Measurements from ENCODE around the gene RFX7.
"Not testable (repeated sequence)": the region's sequence is repeated elsewhere in the genome, so short reads cannot be mapped to it uniquely, and the experiment has no call there.

The RFX7 gene

DNA sequence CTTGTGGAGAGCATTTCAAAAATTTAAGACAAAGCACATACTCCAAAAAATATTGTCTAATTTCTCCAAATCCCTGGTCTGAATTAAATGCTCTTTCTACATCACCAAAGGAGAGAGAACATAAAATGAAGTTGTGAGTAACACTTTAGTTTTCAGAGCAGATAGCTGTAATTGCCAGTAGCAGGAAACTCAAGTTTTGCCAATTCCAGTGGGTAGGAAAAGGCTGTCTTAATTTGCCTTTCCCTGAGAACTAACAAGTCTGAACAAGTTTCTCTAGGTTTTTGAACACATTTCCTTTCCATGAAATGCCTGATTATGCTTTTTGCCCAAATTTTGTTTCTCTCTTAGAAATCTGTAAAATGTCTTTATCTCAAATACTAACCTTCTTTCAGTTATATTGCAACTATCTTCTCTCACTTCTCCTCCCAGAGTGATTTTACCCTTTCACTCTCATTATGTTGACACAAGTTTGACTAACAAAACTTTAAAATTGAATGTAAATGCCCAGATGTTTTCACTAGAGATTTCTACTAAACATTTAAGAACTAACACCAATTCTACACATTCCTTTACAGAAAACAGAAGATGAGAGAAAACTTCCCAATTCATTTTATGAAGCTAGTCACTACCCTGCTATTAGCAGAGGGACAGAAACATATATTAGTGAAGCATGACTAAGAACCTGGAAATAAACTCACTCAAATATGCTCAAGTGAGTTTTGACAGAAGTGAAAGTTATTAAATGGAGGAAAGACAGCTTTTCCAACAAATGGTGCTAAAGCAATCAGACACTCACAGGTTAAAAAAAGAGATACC lies 38.4 kb downstream of the RFX7 start:
- no peak for DNase-seq (ENCODE audit: low spot score)

DNA sequence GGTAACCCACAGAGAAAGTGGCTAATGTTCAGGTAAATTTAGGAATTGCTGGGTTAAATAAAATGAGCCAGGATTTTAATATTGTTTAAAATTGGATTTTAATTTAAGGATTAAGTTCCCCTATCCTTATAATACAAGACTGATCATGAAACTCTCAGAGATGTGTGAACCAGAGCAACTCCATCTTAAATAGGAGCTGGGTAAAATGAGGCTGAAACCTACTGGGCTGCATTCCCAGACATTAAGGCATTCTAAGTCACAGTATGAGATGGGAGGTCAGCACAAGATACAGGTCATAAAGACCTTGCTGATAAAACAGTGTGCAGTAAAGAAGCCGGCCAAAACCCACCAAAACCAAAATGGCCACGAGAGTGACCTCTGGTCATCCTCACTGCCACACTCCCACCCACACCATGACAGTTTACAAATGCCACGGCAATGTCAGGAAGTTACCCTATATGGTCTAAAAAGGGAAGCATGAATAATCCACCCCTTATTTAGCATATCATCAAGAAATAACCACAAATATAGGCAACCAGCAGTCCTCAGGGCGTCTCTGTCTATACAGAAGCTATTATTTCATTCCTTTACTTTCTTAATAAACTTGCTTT lies 40.3 kb downstream of the RFX7 start:
- not testable (repeated sequence) for DNase-seq (ENCODE audit: low spot score)

DNA sequence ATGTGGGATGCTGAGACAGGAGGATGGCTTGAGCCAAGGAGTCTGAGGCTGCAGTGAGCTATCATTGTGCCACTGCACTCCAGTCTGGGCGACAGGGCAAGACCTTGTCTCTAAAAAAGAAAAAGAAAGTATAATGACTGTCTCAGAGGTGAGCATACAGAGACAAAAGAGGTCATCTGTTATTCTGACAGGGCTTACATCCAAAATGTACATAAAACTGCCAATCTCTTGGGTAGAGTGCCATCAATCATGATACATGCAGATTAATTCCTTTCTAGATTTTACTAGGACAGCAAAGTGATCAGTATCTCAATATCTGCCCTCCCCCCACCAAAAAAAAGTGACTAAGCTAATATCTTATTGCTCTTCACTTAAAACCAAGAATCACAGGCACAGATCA lies 41.0 kb downstream of the RFX7 start:
- DNase-seq (ENCODE audit: low spot score) = no peak

DNA sequence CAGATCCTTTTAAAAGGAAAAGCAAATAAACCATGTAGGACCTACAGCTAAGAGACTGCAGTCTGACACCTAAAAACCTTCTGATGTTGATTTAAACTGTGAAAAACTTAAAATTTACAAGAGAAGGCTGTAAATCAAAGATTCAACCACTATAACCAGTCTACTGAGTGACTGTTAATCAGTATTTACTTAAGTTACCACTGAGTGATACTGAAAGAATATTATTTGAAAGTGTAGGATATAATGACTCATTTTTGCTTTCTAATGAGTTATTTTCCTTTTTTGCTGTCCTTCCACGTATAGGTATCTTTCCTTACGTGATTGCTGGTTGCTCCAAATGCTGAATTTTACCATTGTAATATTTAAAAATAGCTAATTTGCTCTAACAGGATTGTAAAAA lies 44.6 kb downstream of the RFX7 start:
- DNase-seq (ENCODE audit: low spot score) = no peak

DNA sequence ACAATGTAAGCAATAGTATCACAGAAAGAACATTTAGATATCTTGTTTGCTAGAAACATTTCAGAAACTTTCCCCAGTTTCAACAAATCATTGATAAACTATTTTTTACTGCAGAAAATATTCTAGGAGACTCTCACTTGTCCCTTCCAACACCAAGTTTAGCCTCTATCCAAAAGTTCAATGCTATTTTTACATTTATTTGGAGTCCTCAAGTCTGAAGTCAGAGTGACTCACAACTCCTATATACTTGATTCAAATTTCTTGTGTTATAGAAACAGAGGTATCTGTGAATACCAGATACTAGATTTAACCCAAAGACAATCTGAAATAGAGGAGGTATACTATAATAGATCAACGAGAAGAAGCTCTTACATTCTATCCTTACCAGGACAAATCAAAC lies 49.6 kb downstream of the RFX7 start:
- DNase-seq (ENCODE audit: low spot score) = no peak

DNA sequence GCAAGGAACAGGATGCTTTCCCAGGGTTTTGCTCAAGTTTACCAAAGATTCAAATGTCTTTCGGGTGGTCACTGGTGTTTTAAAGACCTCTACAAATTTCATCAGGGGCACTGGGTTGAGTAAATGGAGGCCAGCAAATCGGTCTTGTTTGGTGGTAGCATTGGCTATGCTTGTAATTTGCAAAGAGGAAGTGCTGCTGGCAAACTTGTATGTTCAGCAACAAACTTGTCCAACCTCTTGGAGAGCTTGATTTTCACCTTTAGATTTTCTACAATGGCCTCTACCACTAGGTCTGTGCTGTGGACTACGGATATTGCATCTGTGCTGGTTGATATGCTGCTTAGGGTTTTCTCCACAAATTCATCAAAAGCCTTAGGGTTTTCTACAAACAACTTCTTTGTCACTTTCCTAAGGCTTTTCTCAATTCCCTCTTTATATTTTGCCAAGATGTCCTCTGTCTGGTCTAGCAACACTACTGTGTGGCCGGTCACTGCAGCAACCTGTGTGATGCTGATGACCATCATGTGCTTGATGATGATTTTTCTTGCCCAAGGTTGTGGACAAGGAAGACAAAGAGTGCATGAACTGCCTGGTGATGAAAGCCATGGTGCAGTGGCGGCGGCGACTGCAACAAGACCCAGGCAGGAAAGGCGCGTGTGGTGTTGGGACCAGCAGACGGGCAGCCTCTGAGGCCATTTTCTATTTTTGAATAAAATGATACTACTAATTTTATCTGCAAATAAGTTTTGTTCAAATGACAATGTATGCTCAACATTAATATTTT lies 50.8 kb downstream of the RFX7 start:
- DNase-seq (ENCODE audit: low spot score) = no peak

DNA sequence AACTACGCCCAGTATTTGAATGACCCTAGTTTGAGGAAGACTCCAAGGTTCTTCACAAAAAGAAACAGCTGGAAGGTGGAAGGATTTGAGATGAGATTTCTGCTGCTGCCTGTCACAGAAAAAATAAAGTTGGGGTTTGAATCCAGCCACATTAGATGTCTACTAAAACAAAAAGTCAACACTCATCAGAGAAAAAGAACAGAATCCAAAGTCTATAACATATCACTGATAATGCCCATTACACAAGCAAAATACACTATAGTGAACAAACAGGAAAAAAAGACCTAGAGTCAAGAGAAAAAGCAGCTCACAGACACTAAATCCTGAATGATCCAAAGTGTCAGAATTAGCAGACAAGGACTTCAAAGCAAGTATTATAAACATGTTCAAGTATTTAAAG lies 56.0 kb downstream of the RFX7 start:
- no peak for DNase-seq (ENCODE audit: low spot score)

DNA sequence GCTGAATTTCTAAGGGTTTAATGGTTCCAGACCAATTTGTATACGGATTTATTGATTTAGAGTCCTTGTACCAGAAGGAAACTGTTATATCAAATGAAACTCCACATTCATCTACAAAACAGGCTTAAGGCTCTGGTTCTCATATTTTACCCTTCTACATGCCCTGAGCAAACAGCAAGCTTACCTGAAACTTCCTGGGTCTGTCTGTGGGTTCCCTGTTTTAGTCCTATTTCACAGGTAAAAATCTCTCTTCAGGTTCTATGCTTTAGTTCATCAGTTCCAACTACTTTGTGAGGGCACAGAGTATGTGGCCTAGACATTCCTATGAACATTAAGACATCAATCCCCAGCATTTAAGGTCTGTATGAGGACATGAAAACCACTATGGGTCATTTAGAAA lies 57.7 kb downstream of the RFX7 start:
- no peak for DNase-seq (ENCODE audit: low spot score)

DNA sequence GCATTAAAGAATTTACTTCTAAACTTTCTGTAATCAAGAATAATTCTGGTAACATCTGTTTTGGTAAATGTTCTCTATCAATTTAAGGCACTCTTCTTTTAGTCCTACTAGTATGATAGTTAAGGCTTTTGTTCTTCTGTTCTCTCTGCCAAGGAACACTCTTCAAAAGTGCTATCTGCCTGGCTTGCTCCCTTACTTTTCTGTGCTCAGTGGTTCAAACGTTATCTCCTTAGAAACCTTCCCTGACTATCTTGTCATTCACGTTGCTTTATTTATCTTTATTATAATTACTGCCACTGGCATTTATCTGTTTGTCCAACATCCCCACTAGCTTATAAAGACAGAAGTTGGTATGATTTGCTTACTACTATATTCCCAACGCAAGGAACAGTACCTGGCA lies 59.2 kb downstream of the RFX7 start:
- no peak for DNase-seq (ENCODE audit: low spot score)

DNA sequence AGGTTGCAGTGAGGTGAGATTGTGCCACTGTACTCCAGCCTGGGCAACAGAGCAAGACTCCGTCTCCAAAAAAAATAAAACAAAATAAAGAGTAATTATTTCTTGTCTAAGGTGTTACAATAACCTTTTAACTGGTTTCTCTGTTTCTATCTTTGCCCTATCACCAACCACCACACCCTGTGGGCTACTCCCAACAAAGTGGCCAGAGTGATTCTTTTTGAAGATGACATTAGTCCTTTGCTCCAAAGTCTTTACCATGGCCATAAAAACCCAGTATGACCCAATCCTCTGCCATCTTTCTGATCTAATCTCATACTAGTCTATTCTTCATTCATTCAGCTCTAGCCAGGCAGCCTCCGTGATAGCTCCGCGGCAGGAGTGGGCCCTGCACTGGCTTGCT lies 62.8 kb downstream of the RFX7 start:
- DNase-seq (ENCODE audit: low spot score) = no peak

DNA sequence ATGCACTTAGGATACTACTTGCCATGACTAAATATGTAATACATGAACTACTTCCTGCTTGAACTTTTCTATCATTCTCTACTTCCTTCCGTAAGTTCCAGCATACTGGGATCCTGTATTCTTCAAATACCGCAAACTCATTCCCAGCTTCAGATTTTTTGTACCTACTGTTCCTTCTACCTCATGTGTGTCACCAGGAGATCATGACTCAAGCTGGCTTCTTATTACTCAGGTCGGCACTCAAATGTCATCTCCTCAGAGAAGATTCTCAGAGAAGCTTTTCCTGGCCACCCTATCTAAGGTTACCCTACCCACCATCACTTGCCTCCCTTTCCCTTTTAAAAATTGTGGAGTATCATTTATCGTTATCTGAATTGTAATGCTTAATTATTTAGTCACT lies 66.7 kb downstream of the RFX7 start:
- no peak for DNase-seq (ENCODE audit: low spot score)

DNA sequence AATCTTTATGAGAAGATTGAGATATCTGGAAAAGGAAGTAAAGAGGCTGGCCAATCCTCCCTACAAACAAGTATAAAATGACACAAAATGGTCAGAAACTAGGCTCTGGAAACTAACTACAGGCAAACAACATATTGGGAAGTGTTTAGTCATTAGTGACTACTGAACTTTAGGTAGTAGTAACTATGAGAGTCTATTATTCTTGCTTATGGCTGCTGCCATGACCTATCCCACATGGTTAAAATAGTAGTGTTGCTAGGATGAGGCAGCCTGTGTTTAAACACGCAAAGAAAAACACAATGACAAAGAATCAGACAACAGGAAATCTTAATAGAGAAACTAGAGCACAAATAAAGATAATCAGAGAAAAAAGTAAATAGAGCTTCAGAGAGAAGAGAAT lies 67.9 kb downstream of the RFX7 start:
- DNase-seq (ENCODE audit: low spot score) = no peak

DNA sequence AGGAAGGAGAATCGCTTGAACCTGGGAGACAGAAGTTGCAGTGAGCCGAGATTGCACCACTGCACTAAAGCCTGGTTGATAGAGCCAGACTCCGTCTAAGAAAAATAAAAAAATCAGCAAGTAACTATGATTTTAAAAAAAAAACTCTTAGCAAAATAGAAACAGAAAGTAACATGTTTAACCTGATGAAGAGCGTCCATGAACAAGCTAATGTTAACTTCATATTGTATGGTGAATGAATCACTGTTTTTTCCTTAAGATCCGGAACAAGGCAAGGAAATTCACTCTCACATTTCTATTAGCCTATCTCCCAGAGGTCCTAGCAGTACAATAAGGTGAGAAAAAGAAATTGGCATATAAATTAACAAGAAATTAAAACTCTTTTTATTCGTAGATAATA lies 69.0 kb downstream of the RFX7 start:
- no peak for DNase-seq (ENCODE audit: low spot score)

DNA sequence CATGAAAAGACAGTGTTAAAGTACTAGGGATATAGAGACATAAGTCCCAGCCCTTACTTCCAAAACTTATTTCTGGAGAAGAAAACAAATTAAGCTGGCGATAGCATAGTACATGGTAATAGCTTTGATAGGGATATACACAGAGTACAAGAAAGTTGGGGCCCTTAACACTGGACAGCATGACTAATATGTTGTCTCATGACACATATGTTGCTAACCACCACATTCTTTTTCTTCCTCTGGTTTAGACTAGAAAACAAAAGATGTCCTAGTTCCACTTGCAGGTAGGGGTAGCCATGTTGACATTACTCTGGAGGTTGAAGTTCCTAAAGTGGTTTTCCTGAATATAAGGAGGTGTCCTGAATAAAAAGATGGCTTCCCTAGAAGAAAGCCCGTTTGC lies 75.3 kb downstream of the RFX7 start:
- no peak for DNase-seq (ENCODE audit: low spot score)

DNA sequence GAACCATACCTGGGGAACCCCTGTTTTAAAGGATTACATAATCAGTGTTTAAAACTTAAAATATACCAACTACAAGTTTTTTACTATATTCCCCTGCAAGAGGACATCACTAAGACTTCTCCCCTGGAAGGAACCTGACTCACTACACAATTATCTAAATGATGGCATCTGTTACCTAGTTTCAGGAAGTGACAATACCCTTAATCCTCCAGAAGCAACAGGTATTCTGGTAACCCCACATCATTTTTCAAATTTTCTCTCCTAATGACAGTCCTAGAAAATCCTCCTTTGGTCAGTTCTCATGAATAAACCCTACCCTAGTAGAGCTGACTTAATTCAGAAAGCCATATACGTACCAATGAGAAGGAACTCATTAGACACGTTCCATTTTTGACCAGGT lies 78.4 kb downstream of the RFX7 start:
- DNase-seq (ENCODE audit: low spot score) = no peak

DNA sequence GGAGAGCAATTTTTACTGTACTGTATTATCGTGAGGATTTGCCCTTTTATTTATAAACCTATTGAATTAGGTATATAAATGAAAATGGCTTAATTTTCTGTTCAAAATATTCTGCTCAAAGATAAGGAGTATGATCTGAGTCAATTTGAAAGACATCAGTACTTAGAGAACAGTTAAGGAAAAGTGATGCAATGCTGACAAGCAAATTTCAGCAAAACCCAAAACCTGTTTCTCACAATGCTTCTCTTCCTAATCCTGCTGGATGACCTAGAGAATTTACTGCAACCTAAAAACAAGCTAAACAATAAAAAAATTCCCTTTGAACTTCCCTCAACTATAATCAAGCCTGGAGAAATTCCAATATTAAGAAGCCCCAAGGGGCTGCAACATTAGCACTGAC lies 82.7 kb downstream of the RFX7 start:
- no peak for DNase-seq (ENCODE audit: low spot score)

DNA sequence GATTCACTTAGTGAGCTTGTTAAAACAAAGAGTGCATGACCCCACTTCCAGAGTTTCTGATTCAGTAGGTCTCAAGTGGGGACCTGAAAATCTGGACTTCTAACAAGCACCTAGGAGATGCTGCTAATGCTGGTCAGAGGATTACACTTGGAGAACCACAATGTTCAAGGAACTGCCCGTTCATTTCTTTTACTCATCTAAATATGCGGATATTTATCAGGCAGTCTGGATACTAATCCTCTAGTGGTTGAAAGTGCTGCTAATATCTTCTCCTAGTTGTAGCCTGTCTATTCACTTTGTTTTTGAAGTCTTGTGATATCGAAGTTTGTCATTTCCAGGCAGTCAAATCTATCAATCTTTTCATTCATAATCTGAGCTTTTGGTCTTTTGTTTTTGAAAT lies 86.8 kb downstream of the RFX7 start:
- DNase-seq (ENCODE audit: low spot score) = no peak

DNA sequence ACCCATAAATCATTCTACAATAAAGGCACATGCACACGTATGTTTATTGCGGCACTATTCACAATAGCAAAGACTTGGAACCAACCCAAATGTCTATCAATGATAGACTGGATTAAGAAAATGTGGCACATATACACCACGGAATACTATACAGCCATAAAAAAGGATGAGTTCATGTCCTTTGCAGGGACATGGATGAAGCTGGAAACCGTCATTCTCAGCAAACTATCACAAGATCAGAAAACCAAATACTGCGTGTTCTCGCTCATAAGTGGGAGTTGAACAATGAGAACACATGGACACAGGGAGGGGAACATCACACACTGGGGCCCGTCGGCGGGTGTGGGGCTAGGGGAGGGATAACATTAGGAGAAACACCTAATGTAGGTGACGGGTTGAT lies 88.4 kb downstream of the RFX7 start:
- not testable (repeated sequence) for DNase-seq (ENCODE audit: low spot score)

DNA sequence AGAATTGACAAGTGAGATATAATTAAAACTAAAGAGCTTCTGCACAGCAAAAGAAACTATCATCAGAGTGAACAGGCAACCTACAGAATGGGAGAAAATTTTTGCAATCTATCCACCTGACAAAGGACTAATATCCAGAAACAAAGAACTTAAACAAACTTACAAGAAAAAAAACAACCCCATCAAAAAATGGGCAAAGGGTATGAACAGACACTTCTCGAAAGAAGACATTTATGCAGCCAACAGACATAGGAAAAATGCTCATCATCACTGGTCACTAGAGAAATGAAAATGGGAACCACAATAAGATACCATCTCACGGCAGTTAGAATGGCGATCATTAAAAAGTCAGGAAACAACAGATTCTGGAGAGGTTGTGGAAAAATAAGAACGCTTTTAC lies 88.9 kb downstream of the RFX7 start:
- not testable (repeated sequence) for DNase-seq (ENCODE audit: low spot score)

DNA sequence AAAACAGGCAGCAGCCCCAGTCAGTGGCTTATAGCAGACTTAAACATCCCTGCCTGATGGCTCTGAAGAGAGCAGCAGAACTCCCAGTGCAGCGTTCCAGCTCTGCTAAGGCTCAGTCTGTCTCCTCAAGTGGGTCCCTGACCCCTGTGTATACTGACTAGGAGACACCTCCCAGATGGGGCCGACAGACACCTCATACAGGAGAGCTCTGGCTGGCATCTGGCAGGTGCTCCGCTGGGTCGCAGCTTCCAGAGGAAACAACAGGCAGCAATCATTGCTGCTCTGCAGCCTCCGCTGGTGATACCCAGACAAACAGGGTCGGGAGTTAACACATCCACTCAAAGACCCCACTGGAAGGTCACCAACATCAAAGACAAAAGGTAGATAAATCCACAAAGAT lies 93.5 kb downstream of the RFX7 start:
- DNase-seq (ENCODE audit: low spot score) = no peak

DNA sequence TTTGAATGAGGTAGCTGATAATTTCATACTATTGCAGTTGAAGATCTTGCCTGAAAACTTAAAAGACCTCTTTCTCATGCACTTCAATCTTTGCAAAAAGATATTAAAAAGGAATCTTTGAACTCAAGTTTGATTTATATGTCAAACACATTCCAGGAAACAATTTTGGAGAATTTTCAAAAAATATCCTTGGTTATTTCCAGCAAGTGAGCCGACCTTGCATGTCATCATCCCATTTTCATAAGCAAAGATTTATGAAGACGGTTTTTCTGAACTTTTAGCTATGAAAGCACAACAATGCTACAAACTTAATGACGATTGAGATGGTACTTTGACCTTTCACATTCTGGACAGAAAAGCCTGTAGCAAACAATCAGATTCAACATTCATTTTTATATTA lies 95.6 kb downstream of the RFX7 start:
- no peak for DNase-seq (ENCODE audit: low spot score)

DNA sequence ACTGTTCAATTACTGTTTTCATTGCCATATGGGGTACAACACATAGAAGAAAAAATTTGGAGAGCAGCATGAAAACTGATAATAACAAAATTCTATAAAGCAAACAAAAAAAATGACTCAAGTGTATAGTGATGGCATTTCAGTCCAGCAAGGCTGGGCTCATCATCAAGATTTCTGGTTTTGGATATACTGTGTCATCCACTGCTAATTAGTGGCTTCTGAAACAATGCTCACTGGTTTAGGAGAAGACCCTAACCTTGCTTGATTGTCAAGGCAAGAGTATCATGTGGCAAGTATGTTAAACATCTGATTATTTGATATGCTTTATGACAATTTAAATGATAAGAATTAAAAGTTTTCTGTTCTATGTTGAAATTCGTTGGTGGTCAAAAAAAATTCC lies 96.9 kb downstream of the RFX7 start:
- DNase-seq (ENCODE audit: low spot score) = no peak

DNA sequence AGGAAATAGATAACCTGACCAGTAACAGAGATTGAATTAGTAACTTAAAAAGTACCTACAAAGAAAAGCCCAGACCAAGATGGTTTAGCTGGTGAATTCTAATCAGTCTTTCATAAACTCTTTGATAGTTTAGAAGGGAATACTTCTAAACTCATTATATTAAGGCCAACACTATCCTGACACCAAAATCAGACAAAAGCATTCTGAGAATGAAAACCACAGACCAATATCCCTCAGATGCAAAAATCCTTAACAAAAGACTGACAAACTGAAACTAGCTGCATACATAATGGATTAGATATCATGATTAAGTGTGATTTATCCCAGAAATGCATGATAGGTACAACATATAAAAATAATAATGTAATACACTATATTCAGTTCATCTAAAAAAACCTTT lies 115.6 kb downstream of the RFX7 start:
- DNase-seq (ENCODE audit: low spot score) = no peak
